GM19328 (cell line): ENCODE data around the gene PHACTR3.

ENCODE experiments used
- ATAC-seq: cut with Tn5 transposase; IDR thresholded peaks from one replicate; pipeline ENCODE4 v1.9.1; 2021; ENCODE audit warnings: mild to moderate bottlenecking, moderate library complexity; ENCODE audit not compliant: unreplicated experiment

Gene PHACTR3

DNA sequence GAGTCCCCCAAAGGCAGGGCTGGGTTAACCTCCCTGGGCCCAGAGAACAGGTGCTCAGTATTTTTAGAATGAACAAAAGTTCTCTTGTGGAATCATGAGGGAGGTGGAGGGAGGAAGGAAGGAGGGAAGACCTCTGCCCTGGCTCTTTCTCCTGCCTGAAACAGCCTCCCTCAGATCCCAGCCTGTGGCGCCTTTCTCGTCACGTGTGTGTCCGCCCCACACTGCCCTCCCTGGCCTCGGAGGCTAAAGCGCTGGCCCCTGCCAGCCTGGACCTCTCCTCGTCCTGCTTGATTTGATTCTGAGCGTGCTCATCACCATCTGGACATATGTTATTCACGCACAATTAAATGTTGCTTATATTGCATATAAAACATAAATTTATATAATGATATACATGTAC, 40.9 kb downstream of the PHACTR3 start:
- no peak for ATAC-seq

DNA sequence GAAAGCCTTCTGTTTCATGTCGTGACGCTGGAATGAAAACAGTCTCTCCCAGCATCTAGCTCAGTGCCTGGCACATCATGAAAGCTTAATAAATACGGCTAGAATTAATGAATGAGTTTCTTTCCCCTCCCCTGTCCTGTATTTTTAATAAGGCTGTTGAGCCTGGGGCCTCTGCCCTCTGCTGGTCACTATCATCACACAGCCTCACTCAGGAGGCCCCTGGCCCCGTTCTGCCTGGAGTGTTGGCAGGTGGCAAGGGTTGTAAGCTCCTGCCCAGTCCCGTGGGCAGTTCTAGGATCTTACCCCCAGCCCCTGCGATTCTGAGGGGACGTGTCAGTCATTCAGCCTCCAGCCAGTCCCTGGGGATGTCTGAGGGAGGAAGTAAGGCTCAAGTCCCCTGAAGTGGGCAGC, 41.4 kb downstream of the PHACTR3 start:
- no peak for ATAC-seq

DNA sequence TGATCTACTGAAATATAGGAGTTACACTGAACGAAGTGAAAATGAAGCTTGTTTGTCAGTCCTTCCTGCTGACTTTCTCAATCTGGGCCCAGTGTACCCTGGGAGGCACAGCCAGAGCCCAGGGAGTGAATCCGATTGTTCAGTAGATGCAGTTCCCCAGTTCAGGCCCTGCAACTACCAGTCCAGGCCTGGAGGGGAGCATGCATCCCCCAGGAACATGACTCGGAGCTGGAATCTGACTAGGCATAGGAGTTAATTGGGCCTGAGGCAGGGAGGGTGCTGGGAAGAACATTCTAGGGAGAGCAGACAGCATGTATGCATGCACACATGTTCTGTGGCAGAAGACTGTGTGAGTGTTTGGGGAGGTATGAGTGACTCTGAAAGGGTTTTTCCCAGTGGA, 42.1 kb downstream of the PHACTR3 start:
- ATAC-seq, result no peak

DNA sequence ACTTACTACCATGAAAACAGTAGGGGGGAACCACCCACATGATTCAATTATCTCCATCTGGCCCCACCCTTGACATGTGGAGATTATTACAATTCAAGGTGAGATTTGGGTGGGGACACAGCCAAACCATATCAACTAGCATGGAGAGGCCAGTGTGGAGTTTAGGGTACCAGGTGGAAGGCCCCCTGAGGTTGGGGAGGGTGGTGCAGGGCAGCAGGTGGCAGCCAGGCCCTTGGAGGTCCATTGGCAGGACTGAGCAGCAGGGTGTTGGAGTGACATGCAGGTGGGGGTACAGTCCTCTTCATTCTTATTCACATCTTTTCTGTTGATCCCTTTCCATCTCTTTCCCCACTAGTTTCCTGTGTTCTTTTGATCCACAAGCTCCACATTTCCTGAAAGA, 42.9 kb downstream of the PHACTR3 start:
- ATAC-seq, result no peak

DNA sequence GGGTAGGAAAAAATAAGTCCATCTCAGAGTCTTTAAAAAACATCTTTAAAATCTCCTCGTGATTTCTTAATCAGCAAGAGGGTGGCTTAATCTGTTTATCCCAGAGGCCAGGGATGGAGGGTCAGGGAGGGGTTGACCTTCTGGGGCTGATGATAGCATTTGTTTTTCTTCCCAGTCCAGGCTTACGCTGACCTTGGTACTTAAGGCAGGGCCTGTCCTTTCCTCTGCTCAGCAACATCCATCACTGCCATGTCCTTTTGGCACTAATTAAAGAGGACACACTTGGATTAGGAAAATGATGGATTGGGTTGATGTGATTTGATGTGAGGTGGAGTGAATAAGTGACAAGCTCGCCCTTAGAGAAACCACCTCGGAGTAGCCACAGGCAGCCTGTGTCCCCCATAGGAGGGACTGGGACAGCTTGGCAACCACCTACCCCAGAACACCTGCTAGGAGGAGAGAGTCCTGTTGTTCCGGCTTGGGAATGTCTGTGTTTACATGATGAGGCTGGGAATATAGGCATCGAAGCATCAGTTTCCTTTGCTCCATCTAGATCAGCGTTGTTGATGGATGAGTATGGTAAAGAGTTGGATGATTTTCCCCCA, 44.2 kb downstream of the PHACTR3 start:
- no peak for ATAC-seq

DNA sequence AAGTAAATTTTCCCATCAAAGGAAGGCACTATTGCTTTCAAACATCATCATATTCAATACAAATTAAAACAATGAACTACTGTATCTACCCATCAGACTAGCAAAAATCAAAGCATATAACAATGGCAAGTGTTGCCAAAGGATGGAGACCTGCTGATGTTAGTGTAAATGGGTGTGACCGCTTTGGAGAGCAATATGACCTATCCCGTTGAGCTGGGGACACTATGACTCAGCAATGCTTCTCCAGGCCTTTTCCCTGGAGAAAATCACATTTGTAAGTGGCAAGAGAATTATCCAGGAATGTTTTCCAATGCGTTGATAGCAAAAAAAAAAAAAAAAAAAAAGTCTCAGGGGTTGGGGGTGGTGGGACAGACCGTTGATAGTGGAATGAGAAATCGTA, 46.1 kb downstream of the PHACTR3 start:
- ATAC-seq, result no peak

DNA sequence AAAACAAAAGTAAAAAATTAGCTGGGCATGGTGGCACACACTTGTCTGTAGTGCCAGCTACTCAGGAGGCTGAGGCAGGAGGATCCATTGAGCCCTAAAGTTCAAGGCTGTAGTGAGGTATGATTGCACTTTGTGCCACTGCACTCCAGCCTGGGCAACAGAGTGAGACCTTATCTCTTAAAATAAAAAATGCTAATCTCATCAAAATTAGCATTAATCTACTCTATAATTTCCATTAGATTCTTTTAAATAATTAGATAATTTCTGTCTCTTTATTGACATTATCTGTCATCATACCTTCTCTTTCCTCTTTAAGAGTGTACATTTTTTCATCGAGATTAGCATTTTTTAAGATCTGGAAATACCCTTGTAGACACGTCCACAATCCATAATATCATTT, 48.0 kb downstream of the PHACTR3 start:
- ATAC-seq, result no peak

DNA sequence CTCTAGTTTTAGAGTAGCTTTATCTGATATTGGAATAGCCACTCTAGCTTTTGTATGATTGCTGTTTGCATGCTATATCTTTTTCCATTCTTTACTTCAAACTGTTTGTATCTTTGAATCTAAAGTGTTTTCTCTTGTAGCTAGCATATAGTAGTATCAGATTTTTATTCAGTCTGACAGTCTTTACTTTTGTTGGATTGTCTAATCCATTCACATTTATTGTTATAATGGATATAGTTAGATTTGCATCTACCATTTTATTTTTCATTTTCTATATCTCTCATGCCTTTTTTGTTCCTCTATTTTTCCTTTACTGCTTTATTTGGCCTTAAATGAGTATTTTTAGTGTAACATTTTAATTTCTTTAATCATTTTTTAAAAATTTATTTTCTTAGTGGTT, 52.1 kb downstream of the PHACTR3 start:
- no peak for ATAC-seq

DNA sequence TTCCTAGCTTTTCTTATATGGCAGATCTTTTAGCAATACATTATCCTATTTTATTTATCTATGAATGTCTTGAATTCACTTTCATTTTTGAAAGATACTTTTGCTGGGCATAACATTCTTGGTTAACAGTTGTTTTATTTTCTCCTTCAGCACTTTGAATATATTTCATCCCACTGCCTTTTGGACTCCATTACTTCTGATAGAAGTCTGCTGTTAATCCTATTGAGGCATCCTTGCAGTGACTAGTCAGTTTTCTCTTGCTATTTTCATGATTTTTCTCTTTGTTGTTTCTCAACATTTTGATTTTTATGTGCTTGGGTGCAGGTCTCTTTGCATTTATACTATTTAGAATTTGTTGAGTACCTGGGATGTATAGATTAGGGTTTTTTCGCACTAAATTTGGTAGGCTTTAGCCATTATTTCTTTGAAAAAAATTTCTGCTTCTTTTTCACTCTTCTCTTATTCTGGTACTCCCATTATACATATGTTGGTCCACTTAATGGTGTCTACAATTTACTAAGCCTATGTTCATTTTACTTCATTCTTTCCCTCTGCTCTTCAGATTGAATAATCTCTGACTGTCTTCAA, 53.2 kb downstream of the PHACTR3 start:
- no peak for ATAC-seq

DNA sequence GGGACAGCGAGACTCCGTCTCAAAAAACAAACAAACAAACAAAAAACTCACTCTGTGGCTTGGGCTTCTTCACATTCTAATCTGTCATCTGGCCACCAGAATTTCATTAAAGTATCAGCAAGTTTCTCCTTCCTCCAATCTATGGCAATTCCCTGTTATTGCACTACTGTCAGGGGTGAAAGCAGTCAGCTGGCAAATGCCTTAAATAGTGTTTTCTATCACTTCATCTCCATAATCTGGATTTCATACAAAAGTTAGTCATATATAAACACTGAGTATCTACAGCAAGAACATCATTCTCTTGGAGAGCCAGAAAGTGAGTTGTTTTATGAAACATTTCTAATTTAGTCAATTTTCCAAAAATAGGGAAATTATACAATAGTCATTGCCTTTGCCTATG, 56.1 kb downstream of the PHACTR3 start:
- ATAC-seq, result no peak

DNA sequence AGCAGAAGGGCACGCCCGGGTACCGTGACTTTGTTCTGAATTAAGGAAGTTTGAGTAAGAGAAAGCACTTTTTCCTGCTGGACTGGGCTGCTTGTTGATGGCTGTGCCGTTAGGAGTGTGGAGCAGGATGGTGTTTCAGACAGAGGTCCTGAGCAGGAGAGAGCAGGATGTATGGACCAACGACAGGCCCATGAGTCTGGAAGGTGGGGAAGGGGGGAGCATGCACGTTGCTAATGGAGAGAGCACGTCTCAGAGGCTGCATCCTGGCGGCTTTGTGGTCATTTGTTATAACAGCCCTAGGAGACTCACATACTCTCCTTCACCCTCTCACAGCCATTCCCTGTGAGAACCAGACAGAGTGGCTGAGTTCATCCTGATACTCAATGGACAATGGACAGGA, 56.8 kb downstream of the PHACTR3 start:
- no peak for ATAC-seq

DNA sequence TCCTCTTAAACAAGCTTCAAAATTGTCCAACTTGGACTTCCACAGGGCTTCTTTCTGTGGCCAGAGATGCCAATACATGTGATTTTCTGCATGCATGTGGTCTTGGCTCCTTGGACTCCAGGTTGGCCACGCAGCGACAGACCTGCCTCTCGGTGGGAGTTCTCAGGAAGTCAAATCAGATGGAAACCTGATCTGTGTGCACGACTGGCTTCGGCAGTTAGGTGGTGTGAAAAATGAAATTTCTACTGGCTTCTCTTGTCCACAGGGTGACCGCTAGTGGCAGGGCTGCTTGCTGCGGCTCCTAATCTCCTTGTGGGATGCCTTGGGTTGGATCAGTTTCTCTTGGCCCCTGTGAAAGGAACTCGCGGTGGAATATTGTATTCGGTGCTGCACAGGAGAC, 57.3 kb downstream of the PHACTR3 start:
- ATAC-seq, result no peak

DNA sequence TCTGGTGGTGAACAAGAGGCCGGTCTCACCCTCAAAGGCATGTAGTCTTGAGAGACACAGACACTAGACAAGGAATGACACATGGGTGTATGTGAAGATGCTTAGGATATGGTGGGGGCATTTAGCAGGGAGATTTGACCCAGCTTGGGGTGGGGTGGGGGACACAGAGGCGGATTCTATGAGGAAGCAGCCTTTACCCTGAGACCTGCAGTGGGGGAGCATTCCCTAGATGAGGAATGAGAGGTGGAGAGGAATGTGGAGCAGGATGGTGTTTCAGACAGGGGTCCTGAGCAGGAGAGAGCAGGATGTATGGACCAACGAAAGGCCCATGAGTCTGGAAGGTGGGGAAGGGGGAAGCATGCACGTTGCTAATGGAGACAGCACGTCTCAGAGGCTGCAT, 57.8 kb downstream of the PHACTR3 start:
- ATAC-seq, result no peak

DNA sequence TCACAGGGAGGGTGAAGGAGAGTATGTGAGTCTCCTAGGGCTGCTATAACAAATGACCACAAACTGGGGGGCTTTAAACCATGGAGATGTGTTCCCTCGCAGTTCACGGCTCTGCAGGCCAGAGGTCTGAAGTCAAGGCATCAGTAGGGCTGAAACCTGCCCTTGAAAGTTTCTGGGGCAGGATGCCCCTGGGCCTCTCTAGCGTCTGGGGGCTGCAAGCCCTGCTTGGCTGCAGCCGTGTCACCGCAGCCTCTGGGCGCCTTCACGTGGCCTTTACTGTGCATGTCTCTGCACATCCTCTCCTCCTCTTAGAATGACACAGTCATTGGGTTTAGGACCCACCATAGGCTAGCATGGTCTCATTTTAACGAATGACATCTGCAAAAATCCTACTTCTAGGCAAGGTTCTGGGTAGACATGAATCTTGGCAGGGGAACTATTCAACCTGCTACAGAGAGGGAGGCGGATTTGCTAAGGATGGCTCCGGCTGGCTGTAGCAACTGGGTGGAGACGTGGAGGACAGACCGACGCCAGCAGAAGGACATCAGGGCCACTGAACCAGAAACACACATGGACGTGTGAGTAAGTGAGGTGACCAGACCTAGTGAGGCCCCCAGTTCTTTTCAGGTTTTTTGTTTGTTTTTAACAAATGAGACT, 58.6 kb downstream of the PHACTR3 start:
- no peak for ATAC-seq

DNA sequence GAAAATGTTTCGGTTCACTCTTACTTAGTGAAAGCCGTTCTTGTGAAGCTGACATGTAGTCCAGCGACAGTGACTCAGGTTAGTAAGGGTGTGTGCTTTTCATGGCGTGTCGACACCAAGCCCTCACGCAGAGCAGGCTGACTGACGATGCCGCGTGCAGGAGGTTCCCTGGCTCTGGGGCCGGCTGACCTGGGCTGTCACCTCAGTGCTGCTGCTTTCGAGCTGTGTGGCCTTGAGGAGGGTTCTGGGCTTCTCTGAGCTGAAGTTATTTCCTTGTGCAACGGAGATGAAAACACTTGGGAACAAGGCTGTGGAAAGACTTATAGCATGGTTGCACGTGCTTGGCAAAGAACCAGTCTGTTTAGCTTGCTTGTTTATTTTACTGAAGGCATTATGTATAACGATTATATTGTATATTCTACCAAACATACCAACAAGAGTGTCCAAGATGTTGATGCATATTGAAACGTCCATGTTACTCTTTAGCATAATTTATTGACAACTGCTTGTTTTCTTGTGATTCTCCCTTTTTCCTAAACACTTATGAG, 59.2 kb downstream of the PHACTR3 start:
- ATAC-seq, result no peak

DNA sequence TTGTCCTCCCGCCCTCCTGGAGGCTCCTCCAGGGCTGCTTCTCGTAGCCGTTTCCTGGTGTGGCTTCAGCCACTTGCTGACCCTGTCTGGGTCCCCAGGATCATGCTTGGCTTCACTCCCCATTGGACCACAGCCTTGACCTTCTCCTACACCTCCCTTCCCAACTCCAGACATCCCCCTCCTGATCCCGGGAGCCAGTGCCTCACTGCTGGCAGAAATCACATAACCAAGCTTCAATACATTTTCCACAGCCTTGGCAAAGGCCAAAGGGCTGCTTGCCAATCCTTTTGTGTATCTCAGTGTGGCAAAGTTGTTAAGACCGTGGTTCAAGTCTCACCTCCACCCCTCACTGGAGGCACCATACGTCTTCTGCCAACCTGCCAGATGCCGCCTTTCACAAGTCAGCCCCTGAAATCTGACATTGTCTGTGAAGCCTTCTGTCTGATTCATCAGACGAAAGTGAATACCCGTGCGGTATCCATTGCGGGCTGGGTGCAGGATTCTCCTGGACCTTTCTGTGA, 60.1 kb downstream of the PHACTR3 start:
- no peak for ATAC-seq

DNA sequence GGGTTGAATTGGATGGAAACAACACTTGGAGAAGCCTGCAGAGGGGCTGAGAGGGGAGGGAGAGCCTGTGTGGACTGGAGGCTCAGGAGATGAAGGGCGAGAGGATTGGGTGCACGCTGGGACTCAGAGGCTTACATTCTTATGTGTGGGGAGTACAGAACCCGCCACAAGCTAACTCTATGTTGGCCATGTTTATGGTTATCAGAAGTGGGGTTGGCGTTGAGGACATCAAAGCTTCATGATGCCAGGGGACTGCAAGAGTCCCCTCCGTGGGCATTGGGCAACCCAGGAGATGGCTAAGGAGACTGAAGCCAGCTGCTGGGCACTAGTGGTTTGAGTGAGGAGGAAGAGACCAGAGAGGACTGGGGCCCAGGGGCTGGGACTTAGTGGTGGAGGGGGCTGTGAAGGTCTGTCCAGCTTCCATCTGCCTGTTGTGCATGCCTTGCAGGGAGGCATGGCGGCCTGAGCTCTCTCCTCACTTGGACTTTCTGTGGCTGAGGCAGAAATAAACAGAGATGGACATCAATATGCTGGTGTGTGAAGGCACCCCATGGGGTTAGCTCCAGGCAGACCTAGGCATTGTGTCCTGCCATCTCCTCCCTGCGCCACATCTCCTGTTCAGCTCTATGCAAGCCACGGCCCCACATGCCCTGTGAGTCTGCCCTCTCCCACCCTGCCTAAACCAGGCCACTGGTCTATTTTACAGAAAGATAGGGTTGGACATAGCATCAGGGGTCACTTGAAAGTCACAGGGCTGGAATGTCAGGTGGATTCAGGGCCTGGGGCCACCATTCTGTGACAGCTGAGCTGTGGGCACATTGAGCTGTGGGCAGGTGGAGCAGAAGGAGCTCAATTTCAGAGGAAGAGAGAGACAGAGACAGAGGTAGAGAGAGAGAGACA, 61.6 kb downstream of the PHACTR3 start:
- ATAC-seq, result no peak

DNA sequence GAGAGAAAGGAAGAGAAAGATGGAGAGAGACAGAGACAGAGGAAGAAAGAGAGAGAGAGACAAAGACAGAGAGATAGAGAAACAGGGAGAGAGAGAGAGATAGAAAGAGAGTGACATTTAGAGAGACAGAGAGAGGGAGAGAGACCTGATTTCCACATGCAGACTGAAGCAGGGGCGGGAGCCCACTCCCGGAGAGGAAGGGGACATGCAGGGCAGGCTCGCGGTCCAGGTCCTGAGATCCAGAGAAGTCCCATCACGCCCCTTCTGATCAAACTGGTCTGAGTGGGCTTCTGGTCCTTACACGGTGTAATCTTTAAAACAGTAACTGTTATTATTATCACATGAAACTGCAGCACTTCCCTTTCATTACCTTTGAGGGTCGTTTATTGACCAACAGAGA, 62.2 kb downstream of the PHACTR3 start:
- ATAC-seq, result no peak

DNA sequence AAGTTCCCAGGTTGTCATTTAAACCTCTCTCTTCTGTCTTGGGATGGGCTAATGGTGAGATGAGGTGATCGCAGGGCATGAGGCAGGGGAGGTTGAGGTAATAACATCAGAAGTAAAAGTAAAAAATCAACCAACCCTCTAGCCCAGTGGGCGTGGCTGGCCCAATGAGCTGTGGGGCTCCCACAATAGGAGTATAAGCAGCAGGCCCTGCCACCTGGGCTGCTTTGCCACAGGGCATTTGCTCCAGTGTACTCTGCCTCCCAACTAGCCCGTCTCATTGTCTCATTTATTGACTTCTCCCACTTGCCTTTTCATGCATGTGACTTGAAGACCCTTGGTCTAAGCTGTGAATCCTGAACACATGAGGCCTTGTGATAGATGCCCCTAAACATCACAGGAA, 62.8 kb downstream of the PHACTR3 start:
- ATAC-seq, result no peak

DNA sequence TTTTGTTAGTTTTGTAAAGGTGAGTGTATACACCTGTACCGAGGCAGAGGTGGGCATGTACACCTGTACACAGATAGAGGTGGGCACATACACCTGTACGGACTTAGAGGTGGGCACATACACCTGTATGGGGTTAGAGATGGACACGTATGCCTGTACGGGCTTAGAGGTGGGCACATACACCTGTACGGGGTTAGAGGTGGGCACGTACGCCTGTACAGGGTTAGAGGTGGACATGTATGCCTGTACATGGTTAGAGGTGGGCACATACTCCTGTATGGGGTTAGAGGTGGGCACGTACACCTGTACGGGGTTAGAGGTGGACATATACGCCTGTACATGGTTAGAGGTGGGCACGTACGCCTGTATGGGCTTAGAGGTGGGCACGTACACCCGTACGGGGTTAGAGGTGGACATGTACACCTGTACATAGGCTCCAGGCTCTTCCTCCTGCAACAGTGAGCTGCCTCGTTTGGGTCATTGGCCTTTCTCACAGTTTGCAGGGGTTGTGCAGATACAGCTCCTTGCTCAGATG, 63.7 kb downstream of the PHACTR3 start:
- no peak for ATAC-seq
